HepG2 (cell line): ENCODE data around the gene FOCAD.

Experiments used
- CREB1 ChIP-seq, 2 experiments: fragments of 450-650 bp in 1 of 2; IDR thresholded peaks; 2 replicates each; pipeline ENCODE4 v1.6.1; 2016 to 2017; ENCODE audit warnings: control low read depth in 1 of 2, mild to moderate bottlenecking in 1 of 2, missing compliant biosample characterization in 1 of 2, missing genetic modification characterization in 1 of 2
- CTCF ChIP-seq: sonication (generic); formaldehyde crosslinking; IDR thresholded peaks from 2 replicates; pipeline ENCODE4 v1.5.0; 2020; ENCODE audit warnings: mild to moderate bottlenecking, missing genetic modification reagents, moderate library complexity
- MAFK ChIP-seq, 2 experiments: IDR thresholded peaks in 1 of 2; conservative IDR thresholded peaks in 1 of 2; 2 replicates each; pipeline ENCODE4 v1.6.1; 2011; ENCODE audit warnings: improper control_type of control experiment in 2 of 2, low read length in 2 of 2
- MED8 ChIP-seq: sonication (generic); formaldehyde crosslinking; IDR thresholded peaks from 2 replicates; pipeline ENCODE4 v1.8.1; 2023; ENCODE audit warnings: mild to moderate bottlenecking, missing genetic modification reagents; ENCODE audit not compliant: insufficient replicate concordance
- PHB2 ChIP-seq: fragments of 450-650 bp; IDR thresholded peaks from 2 replicates; pipeline ENCODE4 v1.6.1; 2018; ENCODE audit not compliant: partially characterized antibody
- POLR2A ChIP-seq, 2 experiments: IDR thresholded peaks; 2 replicates each; pipeline ENCODE4 v1.6.1; 2011; ENCODE audit warnings: low read depth in 2 of 2, low read length in 2 of 2, mild to moderate bottlenecking in 1 of 2, moderate library complexity in 1 of 2; ENCODE audit not compliant: insufficient read depth in 1 of 2
- RFXAP ChIP-seq: sonication (generic); formaldehyde crosslinking; IDR thresholded peaks from 2 replicates; pipeline ENCODE4 v1.4.0; 2020; ENCODE audit warnings: missing genetic modification reagents, borderline replicate concordance
- YY1 ChIP-seq: IDR thresholded peaks from 2 replicates; pipeline ENCODE4 v1.6.1; 2011; ENCODE audit warnings: low read length, low read depth, moderate library complexity, mild to moderate bottlenecking; ENCODE audit not compliant: insufficient read depth, insufficient replicate concordance
- ZBTB26 ChIP-seq: IDR thresholded peaks from 2 replicates; pipeline ENCODE4 v1.6.1; 2016; ENCODE audit warnings: missing compliant biosample characterization, missing genetic modification reagents, borderline replicate concordance
- ZBTB40 ChIP-seq, 2 experiments: fragments of 450-650 bp in 1 of 2; sonication (generic) in 1 of 2; formaldehyde crosslinking in 1 of 2; IDR thresholded peaks; 2 replicates each; pipeline versions ENCODE4 v1.6.1 to v1.8.0; 2016 to 2022; ENCODE audit warnings: antibody characterized with exemption in 1 of 2, mild to moderate bottlenecking in 1 of 2, missing genetic modification reagents in 1 of 2
- ZNF17 ChIP-seq: sonication (generic); formaldehyde crosslinking; IDR thresholded peaks from 2 replicates; pipeline ENCODE4 v1.5.0; 2020; ENCODE audit warnings: mild to moderate bottlenecking, missing genetic modification reagents
- ZNF280D ChIP-seq: sonication (generic); formaldehyde crosslinking; IDR thresholded peaks from 2 replicates; pipeline ENCODE4 v1.5.1; 2020; ENCODE audit warnings: mild to moderate bottlenecking, missing genetic modification reagents

- no peak for TF ChIP-seq CREB1 (IDR thresholded peaks at IDR 0.05)
- TF ChIP-seq CREB1 (CRISPR knock-in tag; IDR thresholded peaks at IDR 0.05): no peak
- TF ChIP-seq ZNF17 (CRISPR knock-in tag): no peak
- no peak for TF ChIP-seq ZNF280D (CRISPR knock-in tag)
- TF ChIP-seq ZBTB26 (CRISPR knock-in tag): no peak
- TF ChIP-seq YY1: no peak
- TF ChIP-seq MED8 (CRISPR knock-in tag): no peak
- no peak for TF ChIP-seq ZBTB40 (IDR thresholded peaks at IDR 0.05)
- TF ChIP-seq ZBTB40 (CRISPR knock-in tag; IDR thresholded peaks at IDR 0.05): no peak
- TF ChIP-seq RFXAP: no peak
- no peak for TF ChIP-seq PHB2
- TF ChIP-seq CTCF (CRISPR knock-in tag): no peak
- no peak for TF ChIP-seq POLR2A (IDR thresholded peaks at IDR 0.05; ENCODE audit: insufficient read depth in 1 of 2, low read depth in 2 of 2, low read length in 2 of 2)
- TF ChIP-seq MAFK (conservative IDR thresholded peaks at IDR 0.05 in 1 of 2, IDR thresholded peaks at IDR 0.05 in 1 of 2; ENCODE audit: low read length in 2 of 2): no peak
Measured at GRCh38 chr9:20981486-20981885, 297.4 kb downstream of the FOCAD start.
